ENCODE measurements around the gene RTP3. TPM values are rescaled to one million over a fixed set of nuclear protein-coding genes. Genes with fewer than 3 reads are reported as not detected.

RTP3 gene
- total RNA-seq, 4 donors from 2014 or later: not detected

DNA sequence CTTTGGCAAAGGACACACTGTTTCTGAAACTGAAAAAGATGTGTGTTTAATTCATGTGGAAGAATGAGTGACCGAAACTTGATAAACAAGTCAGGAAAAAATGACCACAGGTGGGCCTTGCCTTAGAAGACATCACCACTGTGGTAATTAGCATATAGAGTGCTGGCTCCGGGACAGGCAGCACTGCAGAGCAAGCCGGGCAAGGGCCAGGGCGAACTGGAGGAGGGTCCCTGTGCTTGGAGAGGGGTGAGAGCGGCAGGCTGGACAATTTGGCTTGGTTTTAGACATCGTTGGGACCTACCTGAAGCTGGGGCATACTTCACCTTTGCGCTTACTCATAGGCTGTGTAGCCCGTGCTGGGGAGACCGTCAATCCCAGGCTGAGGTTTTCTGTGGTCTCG, 8.2 kb downstream of the RTP3 start:
- H3K4me1 ChIP-seq: no peaks in the 10 kb centered on the region
- 81 to 84% methylated on average over 10 of the region's 10 CpGs for WGBS, 2 donors
- no peak for TF ChIP-seq POLR2A (IDR thresholded peaks at IDR 0.05)
- TF ChIP-seq, protein P1, sequence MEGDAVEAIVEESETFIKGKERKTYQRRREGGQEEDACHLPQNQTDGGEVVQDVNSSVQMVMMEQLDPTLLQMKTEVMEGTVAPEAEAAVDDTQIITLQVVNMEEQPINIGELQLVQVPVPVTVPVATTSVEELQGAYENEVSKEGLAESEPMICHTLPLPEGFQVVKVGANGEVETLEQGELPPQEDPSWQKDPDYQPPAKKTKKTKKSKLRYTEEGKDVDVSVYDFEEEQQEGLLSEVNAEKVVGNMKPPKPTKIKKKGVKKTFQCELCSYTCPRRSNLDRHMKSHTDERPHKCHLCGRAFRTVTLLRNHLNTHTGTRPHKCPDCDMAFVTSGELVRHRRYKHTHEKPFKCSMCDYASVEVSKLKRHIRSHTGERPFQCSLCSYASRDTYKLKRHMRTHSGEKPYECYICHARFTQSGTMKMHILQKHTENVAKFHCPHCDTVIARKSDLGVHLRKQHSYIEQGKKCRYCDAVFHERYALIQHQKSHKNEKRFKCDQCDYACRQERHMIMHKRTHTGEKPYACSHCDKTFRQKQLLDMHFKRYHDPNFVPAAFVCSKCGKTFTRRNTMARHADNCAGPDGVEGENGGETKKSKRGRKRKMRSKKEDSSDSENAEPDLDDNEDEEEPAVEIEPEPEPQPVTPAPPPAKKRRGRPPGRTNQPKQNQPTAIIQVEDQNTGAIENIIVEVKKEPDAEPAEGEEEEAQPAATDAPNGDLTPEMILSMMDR (IDR thresholded peaks at IDR 0.05): no peak
- no peak overlapping the region for H3K4me3 ChIP-seq (replicated peaks in 1 of 3)
- no peak overlapping the region for H3K27ac ChIP-seq
- no peaks in the 10 kb centered on the region for H3K36me3 ChIP-seq
- no peaks in the 10 kb centered on the region for H3K27me3 ChIP-seq
- no peaks in the 10 kb centered on the region for H3K9me3 ChIP-seq
- intact Hi-C loops (cut with DNase I): no loop called here
- DNase-seq: no peak

DNA sequence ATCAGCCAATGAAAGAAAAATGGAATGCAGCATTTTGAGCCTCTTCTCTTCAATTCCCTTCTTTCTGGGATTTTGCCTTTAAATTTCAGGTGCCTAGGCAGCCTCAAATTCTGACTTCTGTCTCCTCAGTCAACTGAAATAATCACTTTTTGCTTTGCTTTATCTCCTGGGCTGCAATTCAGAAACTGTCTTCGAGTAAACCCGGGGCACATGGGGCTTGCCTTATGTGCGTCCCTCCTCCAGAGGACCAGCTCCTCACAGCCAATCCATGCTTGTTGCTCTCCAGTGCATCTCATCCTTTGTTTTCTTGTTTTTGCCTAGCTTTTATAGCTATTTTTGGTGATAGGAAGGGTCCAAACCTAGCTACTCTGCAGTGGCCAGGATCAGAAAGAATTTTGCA, 8.8 kb downstream of the RTP3 start:
- Histone ChIP-seq H3K27me3 (no peaks in the 10 kb centered on the region), H3K4me3 (replicated peaks in 1 of 3) (no peak overlapping the region), H3K36me3 (no peaks in the 10 kb centered on the region), H3K9me3 (no peaks in the 10 kb centered on the region), H3K27ac (no peak overlapping the region), H3K4me1 (no peaks in the 10 kb centered on the region)
- no peak for DNase-seq
- intact Hi-C loops (cut with DNase I): no loop called here
- no peak for TF ChIP-seq POLR2A (IDR thresholded peaks at IDR 0.05)
- TF ChIP-seq, protein P1 (IDR thresholded peaks at IDR 0.05): no peak
- 83 to 92% methylated on average over 3 of the region's 3 CpGs for WGBS, 2 donors

DNA sequence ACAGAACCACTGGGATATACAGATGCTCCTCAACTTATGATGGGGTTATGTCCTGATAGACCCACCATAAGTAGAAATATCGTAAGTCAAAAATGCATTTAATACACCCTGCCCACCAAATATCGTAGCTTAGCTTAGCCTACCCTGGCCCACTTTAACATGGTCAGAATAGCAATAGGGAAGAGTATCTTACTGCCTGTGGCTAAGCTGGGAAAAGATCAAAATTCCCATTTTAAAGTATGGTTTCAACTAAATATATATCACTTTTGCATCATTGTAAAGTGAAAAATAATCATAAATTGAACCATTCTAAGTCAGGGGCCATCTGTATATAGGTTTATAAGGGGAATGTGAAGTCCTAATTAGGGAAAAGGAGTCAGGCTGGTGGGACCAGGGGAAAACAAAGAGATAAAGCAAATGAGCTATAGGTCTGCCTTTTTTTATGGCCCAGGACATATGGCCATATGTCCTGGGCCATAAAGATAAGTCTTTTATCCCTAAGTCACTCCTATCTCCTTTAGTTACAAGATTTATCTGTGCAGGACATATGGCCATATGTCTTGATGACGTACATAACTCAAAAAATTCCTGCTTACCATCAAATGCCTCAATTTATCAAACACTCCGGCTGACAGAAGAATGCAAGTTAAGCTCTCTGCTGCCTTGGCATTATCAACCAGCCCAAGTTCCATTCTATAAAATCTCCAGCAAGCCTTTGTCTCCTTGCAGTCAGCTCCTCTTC, 11.2 kb downstream of the RTP3 start:
- no peak overlapping the region for H3K27ac ChIP-seq
- intact Hi-C loops (cut with DNase I): no loop called here
- no peaks in the 10 kb centered on the region for H3K36me3 ChIP-seq
- DNase-seq: no peak
- H3K9me3 ChIP-seq: no peaks in the 10 kb centered on the region
- no peaks in the 10 kb centered on the region for H3K27me3 ChIP-seq
- TF ChIP-seq, protein P1 (IDR thresholded peaks at IDR 0.05): no peak
- TF ChIP-seq POLR2A (IDR thresholded peaks at IDR 0.05): no peak
- H3K4me3 ChIP-seq (replicated peaks in 1 of 3): no peak overlapping the region
- H3K4me1 ChIP-seq: no peaks in the 10 kb centered on the region
- WGBS, 2 donors: 89 to 94% methylated on average over 4 of the region's 4 CpGs

DNA sequence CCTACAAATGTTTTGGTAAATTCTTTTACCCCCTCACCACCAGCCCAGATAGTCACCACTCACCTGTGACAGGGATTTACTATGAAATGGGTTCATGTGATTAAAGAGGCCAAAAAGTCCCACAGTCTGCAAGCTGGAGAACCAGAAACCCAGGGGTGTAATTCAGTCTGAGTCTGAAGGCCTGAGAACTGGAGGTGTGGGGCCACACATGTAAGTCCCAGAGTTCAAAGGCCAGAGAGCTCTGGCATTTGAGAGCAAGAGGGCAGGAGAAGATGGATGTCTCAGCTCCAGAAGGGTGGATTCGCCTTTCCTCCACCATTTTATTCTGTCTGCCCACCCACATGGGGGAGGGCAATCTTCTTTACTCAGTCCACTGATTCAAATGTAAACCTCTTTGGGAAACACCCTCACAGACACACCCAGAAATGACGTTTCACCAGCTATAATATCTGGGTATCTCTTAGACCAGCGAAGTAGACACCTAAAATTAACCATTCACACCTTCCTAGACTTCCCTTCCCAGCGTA, 11.9 kb downstream of the RTP3 start:
- no peak for TF ChIP-seq POLR2A (IDR thresholded peaks at IDR 0.05)
- TF ChIP-seq, protein P1 (IDR thresholded peaks at IDR 0.05): no peak
- no peaks in the 10 kb centered on the region for H3K27me3 ChIP-seq
- WGBS, 2 donors: 86 to 91% methylated on average over 4 of the region's 4 CpGs
- H3K4me3 ChIP-seq (replicated peaks in 1 of 3): no peak overlapping the region
- DNase-seq: no peak
- H3K36me3 ChIP-seq: no peaks in the 10 kb centered on the region
- no peak overlapping the region for H3K27ac ChIP-seq
- no peaks in the 10 kb centered on the region for H3K9me3 ChIP-seq
- intact Hi-C loops (cut with DNase I): no loop called here
- H3K4me1 ChIP-seq: no peaks in the 10 kb centered on the region

DNA sequence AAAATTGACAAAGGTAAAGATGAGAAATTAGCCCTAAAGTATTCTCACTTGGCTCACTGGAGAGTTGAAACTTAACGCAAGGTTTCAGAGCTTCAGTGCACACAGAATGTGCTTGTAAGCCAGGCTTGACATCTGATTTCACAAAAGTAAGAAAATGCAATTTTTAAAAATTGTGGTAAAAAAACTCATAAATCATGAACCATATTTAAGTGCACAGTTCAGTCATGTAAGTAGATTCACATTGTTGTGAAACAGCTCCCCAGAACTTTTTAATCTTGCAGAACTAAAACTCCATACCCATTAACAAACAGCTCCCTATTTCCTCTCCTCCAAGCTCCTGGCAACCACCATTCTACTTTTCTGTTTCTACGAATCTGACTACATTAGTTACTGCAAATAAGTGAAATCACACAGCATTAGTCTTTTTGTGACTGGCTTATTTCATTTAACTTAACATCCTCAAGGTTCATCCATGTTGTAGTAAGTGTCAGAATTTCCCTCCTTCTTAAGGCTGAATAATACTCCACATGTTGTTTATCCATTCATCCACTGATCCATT, 14.5 kb downstream of the RTP3 start:
- 77 to 80% methylated on average over 2 of the region's 2 CpGs for WGBS, 2 donors
- intact Hi-C loops (cut with DNase I): no loop called here
- TF ChIP-seq, protein P1 (IDR thresholded peaks at IDR 0.05): no peak
- no peak for TF ChIP-seq POLR2A (IDR thresholded peaks at IDR 0.05)
- H3K9me3 ChIP-seq: no peaks in the 10 kb centered on the region
- H3K4me3 ChIP-seq (replicated peaks in 1 of 3): no peak overlapping the region
- no peaks in the 10 kb centered on the region for H3K36me3 ChIP-seq
- no peaks in the 10 kb centered on the region for H3K4me1 ChIP-seq
- no peak overlapping the region for H3K27ac ChIP-seq
- no peaks in the 10 kb centered on the region for H3K27me3 ChIP-seq
- no peak for DNase-seq

Data from thyroid gland (tissue), 4 donors.